Stimulated activated CD4-positive, alpha-beta T cell treated with anti-CD3 and anti-CD28 coated beads, Interleukin-15, amount 100 ng/mL, for 48 hours (primary cell): ENCODE measurements around the gene GHRH.

Source experiments
- DNase-seq, 2 donors: peaks; one replicate each; pipeline ENCODE4 v3.0.0-alpha.2; 2020; ENCODE audit warnings: low read depth in 2 of 2

GHRH gene

GRCh38 chr20:37205794-37206193 lies 55.8 kb downstream of the GHRH start:
- no peak for DNase-seq

- no peak for DNase-seq
Measured at GRCh38 chr20:37205130-37205529, 56.5 kb downstream of the GHRH start.

- no peak for DNase-seq
Measured at GRCh38 chr20:37204056-37204455, 57.6 kb downstream of the GHRH start.

GRCh38 chr20:37202267-37202943 lies 59.2 kb downstream of the GHRH start:
- DNase-seq = no peak

GRCh38 chr20:37201827-37202162 lies 59.8 kb downstream of the GHRH start:
- DNase-seq = no peak
